CD4-positive, alpha-beta T cell treated with Interferon alpha-2 for 1 hour (primary cell): ENCODE measurements around the gene CS.

Source experiments
- DNase-seq, 2 donors: peaks; one replicate each; pipeline ENCODE4 v3.0.0-alpha.2; 2020 to 2022

CS gene

DNA sequence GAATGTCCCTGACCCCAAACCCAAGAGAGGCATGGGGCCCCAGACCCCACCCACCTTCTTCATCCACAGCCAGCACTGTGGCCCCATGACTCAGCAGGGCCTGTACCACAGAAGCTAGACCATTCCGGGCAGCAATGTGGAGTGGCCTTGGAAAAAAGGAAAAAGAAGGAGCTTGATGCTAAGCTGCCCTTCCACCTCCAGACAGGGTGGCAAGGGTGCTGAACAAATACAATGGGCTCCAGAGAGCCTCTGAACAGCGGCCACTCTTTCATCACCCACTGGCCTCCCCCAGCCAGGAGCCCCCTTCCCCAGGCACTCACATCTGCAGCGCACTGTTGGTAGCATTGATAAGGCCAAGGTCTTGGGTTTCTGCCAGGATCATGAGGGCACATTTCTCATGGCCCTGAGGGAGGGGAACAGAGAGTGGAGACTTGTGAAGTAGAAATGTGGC lies 56.4 kb downstream of the CS start:
- DNase-seq: no peak

DNA sequence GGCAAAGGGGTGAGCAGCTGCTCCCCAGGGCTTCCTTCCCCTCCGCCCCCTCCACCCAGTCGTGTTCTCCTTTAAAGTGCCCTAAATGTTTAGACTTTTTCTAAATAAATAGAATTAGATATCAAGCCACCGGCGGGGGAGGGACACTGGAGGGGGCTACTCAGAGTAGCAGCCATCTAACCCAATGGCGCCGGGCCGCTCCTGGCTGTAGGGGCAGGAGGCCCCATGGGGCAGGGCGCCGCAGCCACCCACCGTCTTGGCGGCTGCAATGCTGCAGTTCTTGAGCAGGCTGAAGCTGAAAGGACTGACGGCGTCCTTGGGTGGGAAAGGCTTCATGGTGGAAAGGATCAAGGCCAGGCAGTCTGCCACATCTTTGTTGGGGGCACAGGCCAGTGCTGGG lies 57.1 kb downstream of the CS start:
- no peak for DNase-seq

DNA sequence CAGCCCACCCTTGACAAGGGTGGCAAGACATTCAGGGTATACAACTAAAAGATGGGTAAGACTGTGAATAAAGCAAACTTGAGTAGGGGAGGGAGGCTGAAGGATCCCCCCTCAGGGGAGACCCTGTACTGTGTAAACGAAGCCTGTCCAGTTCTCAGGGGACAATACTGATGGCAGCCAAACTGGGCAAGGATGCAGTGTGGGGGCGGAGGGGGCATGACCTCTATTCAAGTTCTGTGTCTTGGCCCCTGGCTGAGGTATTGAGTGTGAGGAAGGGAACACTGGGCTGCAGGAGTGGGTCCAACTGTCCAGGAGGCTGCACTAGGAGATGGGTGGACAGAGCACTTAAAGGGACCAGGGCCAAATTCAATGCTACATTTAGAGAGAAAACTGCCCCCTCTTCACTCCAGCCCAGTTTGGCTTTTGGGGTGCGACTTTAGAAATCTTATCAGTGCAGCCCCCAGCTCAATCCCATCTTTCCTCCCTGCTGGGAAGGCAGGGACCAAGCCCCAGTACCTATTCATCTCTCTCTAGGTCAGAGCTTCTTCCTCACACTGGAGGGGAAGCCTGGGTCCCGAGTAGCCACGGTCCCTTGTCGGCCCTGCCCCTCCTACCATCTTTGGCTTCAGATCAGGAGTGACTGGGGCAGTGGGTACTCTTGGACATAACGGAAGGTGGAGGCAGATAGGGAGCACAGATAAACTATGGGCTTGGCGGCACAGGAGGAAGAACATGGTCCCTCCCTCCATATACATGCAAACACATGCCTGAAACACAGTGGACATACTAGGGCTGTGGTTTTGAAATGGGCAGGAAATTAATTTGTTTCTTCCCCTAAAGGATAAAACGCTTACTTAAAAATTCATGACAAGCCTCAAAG lies 58.5 kb downstream of the CS start:
- no peak for DNase-seq

GRCh38 chr12:56237552-56237951 lies 62.6 kb downstream of the CS start:
- no peak for DNase-seq

- DNase-seq: no peak
Observed at GRCh38 chr12:56236985-56237384, 63.1 kb downstream of the CS start.

GRCh38 chr12:56236091-56236490 lies 64.0 kb downstream of the CS start:
- DNase-seq: no peak

- DNase-seq: no peak
Observed at GRCh38 chr12:56234746-56235436, 65.2 kb downstream of the CS start.

DNA sequence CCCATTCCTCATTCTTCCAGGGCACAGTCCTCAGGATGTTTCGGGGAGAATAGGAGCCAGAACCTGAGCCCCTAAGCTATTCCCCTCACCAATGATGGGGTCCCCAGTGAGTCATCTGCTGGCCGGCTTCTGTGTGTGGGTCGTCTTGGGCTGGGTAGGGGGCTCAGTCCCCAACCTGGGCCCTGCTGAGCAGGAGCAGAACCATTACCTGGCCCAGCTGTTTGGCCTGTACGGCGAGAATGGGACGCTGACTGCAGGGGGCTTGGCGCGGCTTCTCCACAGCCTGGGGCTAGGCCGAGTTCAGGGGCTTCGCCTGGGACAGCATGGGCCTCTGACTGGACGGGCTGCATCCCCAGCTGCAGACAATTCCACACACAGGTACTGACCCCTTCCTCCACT lies 68.9 kb downstream of the CS start:
- DNase-seq: no peak

DNA sequence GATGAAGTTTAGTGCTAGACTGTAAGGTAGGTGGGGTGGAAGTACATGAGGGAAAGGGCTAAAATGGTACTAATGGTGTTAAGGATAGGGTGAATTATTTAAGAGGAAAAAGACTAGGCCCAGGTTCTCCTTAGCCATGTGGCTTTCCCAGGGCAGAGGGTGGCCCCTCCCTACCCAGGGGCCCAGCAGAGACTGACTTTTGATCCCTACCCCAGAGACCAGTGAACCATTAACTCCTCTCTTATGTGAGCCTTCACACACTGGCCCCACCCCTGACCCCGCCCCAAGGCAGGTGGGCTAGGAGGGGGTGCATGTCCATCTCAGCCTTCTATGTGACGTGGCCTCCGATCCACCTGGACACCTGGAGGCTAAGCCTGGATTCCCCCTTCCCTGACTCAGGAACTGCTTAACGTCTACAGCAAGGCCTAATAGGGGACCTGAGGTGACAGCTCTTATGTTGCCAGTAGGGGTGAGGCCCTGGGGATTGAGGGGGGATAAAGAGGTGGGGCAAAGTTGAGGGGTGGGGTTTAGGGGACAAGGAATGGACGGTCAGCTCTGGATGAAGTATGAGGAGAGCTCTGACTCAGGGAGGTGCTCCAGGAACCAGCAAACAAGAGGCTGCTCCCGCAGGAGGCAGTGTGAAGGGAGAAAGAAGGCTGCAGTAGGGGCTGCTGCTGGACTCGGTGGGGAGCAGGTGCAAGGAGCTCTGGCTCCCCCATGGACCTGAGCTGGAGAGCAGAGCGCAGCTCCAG lies 69.5 kb downstream of the CS start:
- no peak for DNase-seq

DNA sequence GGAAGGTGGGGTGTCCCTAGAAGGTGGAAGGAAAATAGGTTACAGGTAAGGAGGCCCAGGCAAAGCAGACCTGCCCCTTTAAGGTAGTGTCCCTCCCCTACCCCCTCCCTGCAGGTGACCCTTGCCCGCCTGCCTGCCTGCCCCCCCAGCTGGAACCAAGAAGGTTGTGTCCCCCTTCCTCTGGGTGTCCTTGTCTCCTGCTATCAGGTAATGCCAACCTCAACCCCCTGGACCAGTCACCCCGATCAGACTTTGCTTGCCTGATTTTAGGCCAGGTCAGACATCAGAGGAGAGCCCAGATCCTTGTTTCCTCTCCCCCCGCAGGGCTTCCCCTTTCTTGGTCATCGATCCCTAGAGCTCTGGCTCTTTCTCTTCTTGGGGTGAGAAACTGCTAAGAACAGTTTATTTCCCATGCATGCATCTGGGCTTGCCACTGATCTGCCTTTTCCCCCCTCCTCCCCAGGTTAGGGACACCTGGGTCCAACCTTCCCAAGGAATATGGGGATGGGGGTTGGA lies 70.2 kb downstream of the CS start, which contains the start of gene SLC39A5:
Gene SLC39A5, plus strand, starts transcription at position 136 of the 516 bp plus-strand sequence. CDS start 1,224 bp downstream, outside the sequence.
- DNase-seq: no peak

DNA sequence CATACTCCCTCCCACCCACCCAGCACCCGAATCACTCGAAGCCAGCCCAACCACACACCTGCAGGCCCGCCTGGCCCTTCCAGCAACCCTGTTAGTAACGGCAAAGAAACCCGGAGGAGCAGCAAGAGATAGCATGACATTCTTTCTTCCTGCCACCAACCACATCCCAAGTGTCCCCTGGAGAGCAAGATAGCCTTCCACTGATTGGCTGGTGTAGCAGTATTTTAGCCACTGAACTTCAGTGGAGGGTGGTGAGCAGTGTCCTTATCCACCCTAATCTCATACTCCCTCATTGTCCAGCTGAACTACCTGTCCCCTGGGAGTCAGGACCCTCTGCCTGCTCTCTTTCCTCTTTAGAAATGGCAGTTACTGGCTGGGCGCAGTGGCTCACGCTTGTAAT lies 71.0 kb downstream of the CS start:
- no peak for DNase-seq

DNA sequence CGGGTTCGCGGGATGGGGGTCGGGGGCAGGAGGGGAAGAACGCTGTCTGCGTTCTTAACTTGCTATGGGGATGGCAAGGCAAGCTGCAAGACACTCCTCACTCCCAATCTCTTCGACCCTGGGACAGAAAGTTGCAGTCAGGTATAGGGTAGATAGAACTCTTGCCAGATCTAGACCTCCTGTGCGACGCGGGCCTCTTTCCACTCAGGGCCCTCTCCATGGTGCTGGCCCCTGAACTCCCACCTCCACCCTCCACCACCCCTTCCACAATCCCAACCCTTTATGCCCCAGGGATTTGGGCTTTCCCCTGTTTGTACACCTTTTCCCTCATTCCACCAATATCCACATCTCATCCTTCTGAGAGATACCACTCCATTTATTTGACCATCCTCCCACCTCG lies 75.2 kb downstream of the CS start:
- DNase-seq: no peak

GRCh38 chr12:56224102-56224701 lies 75.9 kb downstream of the CS start, which contains the start of gene NABP2:
Gene NABP2 (plus strand): TSS chr12:56224342. CDS start chr12:56224857, 515 bp downstream.
- DNase-seq: peak; percentile 91 to 95

DNA sequence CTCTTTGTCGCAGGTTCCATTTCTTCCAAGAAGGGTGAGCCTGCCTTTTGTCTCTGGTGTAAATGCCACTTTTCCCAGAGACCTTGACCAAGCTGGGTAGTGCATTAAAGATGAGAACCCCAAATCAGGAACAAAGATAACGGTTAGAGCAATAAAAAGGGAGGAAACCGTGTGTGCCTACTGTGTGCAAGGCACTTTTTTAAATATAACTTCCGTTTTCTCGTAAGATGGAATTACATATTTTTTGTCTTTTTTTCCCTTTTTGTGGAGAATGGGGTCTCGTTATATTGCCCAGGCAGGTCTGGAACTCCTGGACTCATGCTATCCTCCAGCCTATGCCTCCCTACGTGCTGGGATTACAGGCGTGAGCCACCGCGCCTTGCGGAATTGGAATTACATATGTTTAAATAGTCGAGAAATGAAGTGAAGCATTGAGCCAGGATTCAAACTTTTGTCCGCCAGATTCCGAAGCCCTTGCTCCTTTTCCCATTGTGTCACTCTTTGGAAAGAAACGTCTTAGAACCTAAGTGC lies 76.5 kb downstream of the CS start:
- DNase-seq: no peak

DNA sequence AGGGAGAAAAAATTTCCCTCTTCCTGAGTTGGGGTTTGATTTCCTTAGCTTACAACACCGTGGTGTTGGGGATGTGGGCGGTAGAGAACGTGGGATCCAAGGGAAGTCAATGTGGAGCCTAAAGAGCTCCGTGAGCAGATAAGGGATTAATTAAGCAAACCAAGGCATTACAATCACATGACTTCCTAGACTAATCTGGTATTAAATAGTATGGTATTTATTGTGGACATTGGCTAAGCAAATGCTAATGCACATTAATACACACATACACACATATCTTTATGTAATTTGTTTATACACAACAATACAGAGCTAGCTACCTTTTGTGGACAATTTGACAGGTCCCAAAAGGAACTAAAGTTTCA lies 77.6 kb downstream of the CS start:
- peak in 1 of 2 donors; percentile 14 for DNase-seq

- peak; percentile 93 to 94 for DNase-seq
Observed at GRCh38 chr12:56221757-56222530, 78.2 kb downstream of the CS start, which contains the start of gene RNF41. Gene RNF41 (minus strand): TSS chr12:56221922. CDS start chr12:56214047, 7,875 bp downstream.
